K562 (cell line): Measurements from ENCODE around the gene TANC1. TPM values are rescaled to one million over a fixed set of nuclear protein-coding genes. Genes with fewer than 3 reads are reported as not detected.

ENCODE experiments used
- ATAC-seq: fragments of 200-7000 bp; cut with Tn5 transposase; 3 replicates; pipeline ENCODE4 v1.9.1; 2020; ENCODE audit warnings: moderate library complexity
- BruUV-seq: library from RNA; stranded (reverse); fragments of 400-500 nt; replicated peaks from 2 replicates; lab custom pipeline; 2021; lab: Mats Ljungman, UMichigan
- CTCF ChIA-PET: fragments of 300-600 bp; formaldehyde crosslinking; extraction: SDS; loops from one replicate; lab custom pipeline; 2021; ENCODE audit warnings: low intra/inter-chr PET ratio; lab: Yijun Ruan, JAX
- POLR2A ChIA-PET: fragments of 300-600, 350-650 bp; sonication (Branson Sonifier 250); formaldehyde crosslinking; extraction: SDS; loops from one replicate; lab custom pipeline; 2021; ENCODE audit warnings: antibody characterized with exemption, inconsistent platforms; lab: Yijun Ruan, JAX
- DNase-seq, 4 experiments: peaks; one replicate each; pipeline versions ENCODE4 v3.0.0 to v3.0.0-alpha.2; 2011 to 2018; ENCODE audit warnings: low spot score in 3 of 4, mixed read lengths in 3 of 4; ENCODE audit errors: extremely low read depth in 1 of 4
- FAIRE-seq: peaks from 2 replicates; lab custom pipeline; 2011; peaks lifted over from hg19 to GRCh38; lab: Jason Lieb, UNC
- H2AFZ ChIP-seq: 2 replicates; pipeline ENCODE4 v1.6.0; 2011; ENCODE audit warnings: low read depth, low read length, control low read depth, inconsistent platforms
- H3K27ac ChIP-seq: fragments of 200-600 bp; 3 replicates; pipeline ENCODE4 v1.8.0; 2011; ENCODE audit warnings: low read depth, mild to moderate bottlenecking, control low read depth, inconsistent platforms, low read length, moderate library complexity, mixed read lengths; ENCODE audit errors: extremely low read depth
- H3K27me3 ChIP-seq, 2 experiments: fragments of 300-600 bp in 1 of 2; 2 replicates in 1 of 2; 3 replicates in 1 of 2; pipeline versions ENCODE4 v1.6.0 to v1.8.0; 2011; ENCODE audit warnings: inconsistent platforms in 2 of 2, low read length in 2 of 2, mild to moderate bottlenecking in 1 of 2, mixed read lengths in 1 of 2, moderate library complexity in 1 of 2; ENCODE audit not compliant: control insufficient read depth in 2 of 2, insufficient read depth in 2 of 2
- H3K36me3 ChIP-seq: fragments of 300-600 bp; 3 replicates; pipeline ENCODE4 v1.8.0; 2011; ENCODE audit warnings: mild to moderate bottlenecking, low read length, inconsistent platforms; ENCODE audit not compliant: control insufficient read depth, insufficient read depth
- H3K4me1 ChIP-seq, 2 experiments: fragments of 200-600 bp in 1 of 2; replicated peaks in 1 of 2; 2 replicates in 1 of 2; 3 replicates in 1 of 2; pipeline versions ENCODE4 v1.5.1 to v1.8.0; 2011; ENCODE audit warnings: inconsistent platforms in 2 of 2, low read length in 2 of 2, mild to moderate bottlenecking in 1 of 2, mixed read lengths in 1 of 2, moderate library complexity in 1 of 2; ENCODE audit not compliant: control insufficient read depth in 2 of 2, insufficient read depth in 2 of 2
- H3K4me2 ChIP-seq: 2 replicates; pipeline ENCODE4 v1.6.1; 2011; ENCODE audit warnings: low read length, control low read depth, inconsistent platforms, mixed read lengths; ENCODE audit not compliant: insufficient read depth
- H3K4me3 ChIP-seq: fragments of 200-600 bp; sonication (generic), shearing (Covaris generic); 2 replicates; pipeline ENCODE4 v1.5.1; 2016; ENCODE audit warnings: control low read depth, inconsistent platforms
- H3K79me2 ChIP-seq: fragments of 200-600 bp; 3 replicates; pipeline ENCODE4 v1.8.0; 2011; ENCODE audit warnings: low read length, inconsistent platforms; ENCODE audit not compliant: control insufficient read depth, insufficient read depth
- H3K9ac ChIP-seq, 2 experiments: 2 replicates each; pipeline versions ENCODE4 v1.6.0 to v1.6.1; 2011; ENCODE audit warnings: low read depth in 2 of 2, low read length in 2 of 2, control low read depth in 1 of 2, inconsistent platforms in 1 of 2, mild to moderate bottlenecking in 1 of 2, mixed read lengths in 1 of 2; ENCODE audit not compliant: insufficient read depth in 1 of 2
- H3K9me1 ChIP-seq: one replicate; pipeline ENCODE4 v1.6.0; 2011; ENCODE audit warnings: inconsistent platforms, mild to moderate bottlenecking, low read length, moderate library complexity; ENCODE audit not compliant: control insufficient read depth, insufficient read depth
- H3K9me3 ChIP-seq: replicated peaks from 2 replicates; pipeline ENCODE4 v1.5.1; 2011; ENCODE audit warnings: low read depth, low read length, inconsistent platforms; ENCODE audit not compliant: control insufficient read depth, insufficient read depth
- H4K20me1 ChIP-seq: replicated peaks from 2 replicates; pipeline ENCODE4 v1.6.1; 2011; ENCODE audit warnings: low read length, inconsistent platforms, mixed read lengths; ENCODE audit not compliant: control insufficient read depth, insufficient read depth
- BACH1 ChIP-seq: fragments of 200-800 bp; sonication (Bioruptor generic); IDR thresholded peaks from 2 replicates; pipeline ENCODE4 v1.6.1; 2016; ENCODE audit warnings: missing genetic modification characterization, missing compliant biosample characterization
- CBX1 ChIP-seq: sonication (generic); IDR thresholded peaks from 2 replicates; pipeline ENCODE4 v1.6.1; 2016; ENCODE audit warnings: antibody characterized with exemption, low read depth, mild to moderate bottlenecking
- RBFOX2 ChIP-seq: fragments of 200-400 bp; formaldehyde crosslinking; IDR thresholded peaks from 2 replicates; pipeline ENCODE4 v1.6.1; 2017; ENCODE audit warnings: low read depth, mild to moderate bottlenecking, low read length, moderate library complexity
- RBM34 ChIP-seq: fragments of 200-400 bp; formaldehyde crosslinking; IDR thresholded peaks from 2 replicates; pipeline ENCODE4 v1.6.1; 2018; ENCODE audit warnings: low read length, borderline replicate concordance; ENCODE audit not compliant: insufficient read depth
- SMARCE1 ChIP-seq: fragments of 450-650 bp; IDR thresholded peaks from 2 replicates; pipeline ENCODE4 v1.7.1; 2016; ENCODE audit warnings: mild to moderate bottlenecking
- TEAD4 ChIP-seq, 2 experiments: sonication (generic) in 1 of 2; formaldehyde crosslinking in 1 of 2; IDR thresholded peaks; 2 replicates each; pipeline versions ENCODE4 v1.6.1 to v1.8.0; 2012 to 2022; ENCODE audit warnings: borderline replicate concordance in 1 of 2, inconsistent platforms in 1 of 2, low read length in 1 of 2, mild to moderate bottlenecking in 1 of 2, missing genetic modification reagents in 1 of 2
- ZNF384 ChIP-seq: IDR thresholded peaks from 2 replicates; pipeline ENCODE4 v1.6.1; 2012; ENCODE audit warnings: low read depth, low read length, improper control_type of control experiment
- WGBS: fragments of 100-300 bp; shearing (Covaris generic); methylation state at CpG from one replicate; pipeline ENCODE4 v1.1.6; 2016; ENCODE audit warnings: low coverage, mixed read lengths; ENCODE audit not compliant: insufficient coverage; ENCODE audit errors: missing lambda C conversion rate; 5-methylcytosine and 5-hydroxymethylcytosine counted together
- in situ Hi-C: fragments of 300-500 bp; cut with MboI; formaldehyde crosslinking; loops from 4 replicates; pipeline ENCODE4 v1.15.0; 2018; ENCODE audit warnings: inconsistent platforms, mixed read lengths
- intact Hi-C: fragments of 100-400 bp; cut with micrococcal nuclease; formaldehyde crosslinking; loops from 2 replicates; pipeline ENCODE4 v1.14.2; 2022
- polyA plus RNA-seq, 8 experiments: library from polyadenylated mRNA; depleted of rRNA in 4 of 8; stranded (reverse) in 5 of 8; unstranded in 3 of 8; fragments of >200 nt; fragmentation: Nextera tagmentation in 2 of 8; fragmentation: Illumina TruSeq in 1 of 8; extraction: Ambion mirVana in 2 of 8; extraction: Trizol in 1 of 8; gene quantifications; 2 replicates each; pipeline versions ENCODE4 v1.2.1 to v1.2.3, GENCODE V29; 2011 to 2014; ENCODE audit warnings: inconsistent platforms in 1 of 8, missing spikeins in 1 of 8
- total RNA-seq, 7 experiments: library from RNA; depleted of rRNA in 6 of 7; stranded (reverse); fragments of >200 nt in 6 of 7; fragmentation: Illumina TruSeq in 2 of 7; extraction: Trizol in 2 of 7; gene quantifications; 2 replicates each; pipeline versions ENCODE4 v1.2.1 to v1.2.3, GENCODE V29; 2011 to 2021; ENCODE audit warnings: low replicate concordance in 1 of 7
- TF ChIP-seq, protein P1 (sequence below): fragments of 450-650 bp; IDR thresholded peaks from 2 replicates; pipeline ENCODE4 v1.6.1; 2016; ENCODE audit warnings: antibody characterized with exemption
- TF ChIP-seq, protein P2 (sequence below), 2 experiments: IDR thresholded peaks; 2 replicates each; pipeline ENCODE4 v1.6.1; 2012; ENCODE audit warnings: improper control_type of control experiment in 2 of 2, low read depth in 2 of 2, low read length in 2 of 2, borderline replicate concordance in 1 of 2
- TF ChIP-seq, protein P3 (sequence below), 2 experiments: fragments of 450-650 bp; formaldehyde crosslinking in 1 of 2; IDR thresholded peaks; 2 replicates each; pipeline versions ENCODE4 v1.4.0 to v1.6.1; 2014 to 2020; ENCODE audit warnings: mild to moderate bottlenecking in 2 of 2, borderline replicate concordance in 1 of 2, low read depth in 1 of 2

Gene TANC1
- total and polyA plus RNA-seq, 9 of the 15 experiments (the other 6 are each of a cell fraction or from before 2014, with no cell fraction given) = under 0.01 to 0.20 (median 0.07) TPM; not detected in 1

DNA sequence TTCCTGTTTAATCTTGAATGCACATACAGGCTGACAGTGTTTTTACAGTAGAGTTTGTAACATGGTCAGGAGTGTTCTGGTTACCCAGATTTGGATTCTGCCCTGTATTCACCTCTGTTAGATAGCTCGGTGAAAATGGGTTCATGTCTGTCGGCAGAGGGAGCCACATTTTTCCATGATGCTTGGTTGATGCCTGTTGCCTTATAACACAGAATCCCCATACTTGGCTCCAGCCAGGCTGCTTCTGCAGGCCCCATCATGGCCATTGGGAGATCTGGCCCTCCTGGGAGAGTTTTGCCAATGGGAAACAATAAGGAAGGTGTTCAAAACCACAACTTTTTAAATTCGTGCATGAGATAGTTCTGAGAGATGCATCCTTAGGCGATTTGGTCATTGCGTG is 240.0 kb downstream of the TANC1 start:
- H3K4me3 ChIP-seq = no peak overlapping the region
- no peak overlapping the region for H2AFZ ChIP-seq
- H3K27me3 ChIP-seq = peaks cover 36 to 65% of the 10 kb centered on the region in 2 experiments
- no peaks in the 10 kb centered on the region for H3K4me1 ChIP-seq
- no peaks in the 10 kb centered on the region for H3K36me3 ChIP-seq
- peak; percentile 88 for ATAC-seq
- H4K20me1 ChIP-seq = 0 out of 2 replicates have a peak, but pooled peaks cover 3% of the 10 kb centered on the region
- POLR2A ChIA-PET = no interaction called here
- H3K9me3 ChIP-seq = no peaks in the 10 kb centered on the region
- no peaks in the 10 kb centered on the region for H3K79me2 ChIP-seq
- CTCF ChIA-PET = no interaction called here
- WGBS = 34% methylated on average over 5 of the region's 5 CpGs
- FAIRE-seq = peak; percentile 86
- in situ Hi-C loops (no loop called here), intact Hi-C loops (loop anchor here (2.0 to 5.0 kb wide), 3 partner anchors 264 to 599 kb away; partner anchors contain the start of gene MARCHF7)
- H3K27ac ChIP-seq = no peak overlapping the region
- no TSS peak for BruUV-seq
- H3K4me2 ChIP-seq = no peak overlapping the region
- no peak overlapping the region for H3K9ac ChIP-seq
- no peaks in the 10 kb centered on the region for H3K9me1 ChIP-seq
- DNase-seq = peak; percentile 39 to 66 (median 50)
- TF ChIP-seq ZNF384 = no peak
- no peak for TF ChIP-seq CBX1
- no peak for TF ChIP-seq BACH1 (tag)
- no peak for TF ChIP-seq RBFOX2
- TF ChIP-seq, protein P1, sequence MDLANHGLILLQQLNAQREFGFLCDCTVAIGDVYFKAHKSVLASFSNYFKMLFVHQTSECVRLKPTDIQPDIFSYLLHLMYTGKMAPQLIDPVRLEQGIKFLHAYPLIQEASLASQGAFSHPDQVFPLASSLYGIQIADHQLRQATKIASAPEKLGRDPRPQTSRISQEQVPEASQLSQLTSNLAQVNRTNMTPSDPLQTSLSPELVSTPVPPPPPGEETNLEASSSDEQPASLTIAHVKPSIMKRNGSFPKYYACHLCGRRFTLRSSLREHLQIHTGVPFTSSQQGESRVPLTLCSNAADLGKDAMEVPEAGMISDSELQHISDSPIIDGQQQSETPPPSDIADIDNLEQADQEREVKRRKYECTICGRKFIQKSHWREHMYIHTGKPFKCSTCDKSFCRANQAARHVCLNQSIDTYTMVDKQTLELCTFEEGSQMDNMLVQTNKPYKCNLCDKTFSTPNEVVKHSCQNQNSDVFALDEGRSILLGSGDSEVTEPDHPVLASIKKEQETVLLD = no peak
- no peak for TF ChIP-seq TEAD4 (IDR thresholded peaks at IDR 0.05; ENCODE audit: low read length)
- no peak for TF ChIP-seq TEAD4 (CRISPR knock-in tag; IDR thresholded peaks at IDR 0.05; ENCODE audit: borderline replicate concordance)
- no peak for TF ChIP-seq RBM34
- TF ChIP-seq, protein P2, sequence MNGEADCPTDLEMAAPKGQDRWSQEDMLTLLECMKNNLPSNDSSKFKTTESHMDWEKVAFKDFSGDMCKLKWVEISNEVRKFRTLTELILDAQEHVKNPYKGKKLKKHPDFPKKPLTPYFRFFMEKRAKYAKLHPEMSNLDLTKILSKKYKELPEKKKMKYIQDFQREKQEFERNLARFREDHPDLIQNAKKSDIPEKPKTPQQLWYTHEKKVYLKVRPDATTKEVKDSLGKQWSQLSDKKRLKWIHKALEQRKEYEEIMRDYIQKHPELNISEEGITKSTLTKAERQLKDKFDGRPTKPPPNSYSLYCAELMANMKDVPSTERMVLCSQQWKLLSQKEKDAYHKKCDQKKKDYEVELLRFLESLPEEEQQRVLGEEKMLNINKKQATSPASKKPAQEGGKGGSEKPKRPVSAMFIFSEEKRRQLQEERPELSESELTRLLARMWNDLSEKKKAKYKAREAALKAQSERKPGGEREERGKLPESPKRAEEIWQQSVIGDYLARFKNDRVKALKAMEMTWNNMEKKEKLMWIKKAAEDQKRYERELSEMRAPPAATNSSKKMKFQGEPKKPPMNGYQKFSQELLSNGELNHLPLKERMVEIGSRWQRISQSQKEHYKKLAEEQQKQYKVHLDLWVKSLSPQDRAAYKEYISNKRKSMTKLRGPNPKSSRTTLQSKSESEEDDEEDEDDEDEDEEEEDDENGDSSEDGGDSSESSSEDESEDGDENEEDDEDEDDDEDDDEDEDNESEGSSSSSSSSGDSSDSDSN (IDR thresholded peaks at IDR 0.05; ENCODE audit: borderline replicate concordance in 1 of 2, low read depth in 2 of 2, low read length in 2 of 2) = no peak
- no peak for TF ChIP-seq SMARCE1
- TF ChIP-seq, protein P3, sequence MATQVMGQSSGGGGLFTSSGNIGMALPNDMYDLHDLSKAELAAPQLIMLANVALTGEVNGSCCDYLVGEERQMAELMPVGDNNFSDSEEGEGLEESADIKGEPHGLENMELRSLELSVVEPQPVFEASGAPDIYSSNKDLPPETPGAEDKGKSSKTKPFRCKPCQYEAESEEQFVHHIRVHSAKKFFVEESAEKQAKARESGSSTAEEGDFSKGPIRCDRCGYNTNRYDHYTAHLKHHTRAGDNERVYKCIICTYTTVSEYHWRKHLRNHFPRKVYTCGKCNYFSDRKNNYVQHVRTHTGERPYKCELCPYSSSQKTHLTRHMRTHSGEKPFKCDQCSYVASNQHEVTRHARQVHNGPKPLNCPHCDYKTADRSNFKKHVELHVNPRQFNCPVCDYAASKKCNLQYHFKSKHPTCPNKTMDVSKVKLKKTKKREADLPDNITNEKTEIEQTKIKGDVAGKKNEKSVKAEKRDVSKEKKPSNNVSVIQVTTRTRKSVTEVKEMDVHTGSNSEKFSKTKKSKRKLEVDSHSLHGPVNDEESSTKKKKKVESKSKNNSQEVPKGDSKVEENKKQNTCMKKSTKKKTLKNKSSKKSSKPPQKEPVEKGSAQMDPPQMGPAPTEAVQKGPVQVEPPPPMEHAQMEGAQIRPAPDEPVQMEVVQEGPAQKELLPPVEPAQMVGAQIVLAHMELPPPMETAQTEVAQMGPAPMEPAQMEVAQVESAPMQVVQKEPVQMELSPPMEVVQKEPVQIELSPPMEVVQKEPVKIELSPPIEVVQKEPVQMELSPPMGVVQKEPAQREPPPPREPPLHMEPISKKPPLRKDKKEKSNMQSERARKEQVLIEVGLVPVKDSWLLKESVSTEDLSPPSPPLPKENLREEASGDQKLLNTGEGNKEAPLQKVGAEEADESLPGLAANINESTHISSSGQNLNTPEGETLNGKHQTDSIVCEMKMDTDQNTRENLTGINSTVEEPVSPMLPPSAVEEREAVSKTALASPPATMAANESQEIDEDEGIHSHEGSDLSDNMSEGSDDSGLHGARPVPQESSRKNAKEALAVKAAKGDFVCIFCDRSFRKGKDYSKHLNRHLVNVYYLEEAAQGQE (IDR thresholded peaks at IDR 0.05; ENCODE audit: borderline replicate concordance) = peak; percentile 64; the same call in 1 of the 2 replicates
- TF ChIP-seq, protein P3 (CRISPR knock-in tag; IDR thresholded peaks at IDR 0.05; ENCODE audit: low read depth) = no peak
